ENCODE measurements around the gene PSKH1.

Gene PSKH1

GRCh38 chr16:67915831-67916723 lies 23.0 kb downstream of the PSKH1 start:
- Histone ChIP-seq H3K4me1 (ENCODE audit: control insufficient read depth, insufficient read depth, low read length) (peaks cover 32% of the 10 kb centered on the region), H3K27me3 (ENCODE audit: control insufficient read depth, insufficient read depth, low read length) (no peaks in the 10 kb centered on the region), H3K27ac (ENCODE audit: low read depth, low read length) (no peak overlapping the region), H3K36me3 (ENCODE audit: control insufficient read depth, insufficient read depth, low read length) (peaks cover 19% of the 10 kb centered on the region), H3K4me3 (ENCODE audit: low read depth, low read length) (no peak overlapping the region), H3K9me3 (ENCODE audit: control insufficient read depth, insufficient read depth, low read depth, low read length) (no peaks in the 10 kb centered on the region), H3K9ac (ENCODE audit: low read length) (peak overlapping the region; percentile 34)

- H3K9me3 ChIP-seq (ENCODE audit: control insufficient read depth, insufficient read depth, low read depth, low read length) = no peaks in the 10 kb centered on the region
- H3K4me1 ChIP-seq (ENCODE audit: control insufficient read depth, insufficient read depth, low read length) = peaks cover 32% of the 10 kb centered on the region
- H3K27ac ChIP-seq (ENCODE audit: low read depth, low read length) = peak overlapping the region; percentile 9; the same call in 1 of the 2 replicates
- H3K27me3 ChIP-seq (ENCODE audit: control insufficient read depth, insufficient read depth, low read length) = no peaks in the 10 kb centered on the region
- no peak overlapping the region for H3K4me3 ChIP-seq (ENCODE audit: low read depth, low read length)
- H3K9ac ChIP-seq (ENCODE audit: low read length) = no peak overlapping the region
- H3K36me3 ChIP-seq (ENCODE audit: control insufficient read depth, insufficient read depth, low read length) = peaks cover 13% of the 10 kb centered on the region
Measured at GRCh38 chr16:67917140-67917851, 24.2 kb downstream of the PSKH1 start.

GRCh38 chr16:67917852-67918236 lies 24.8 kb downstream of the PSKH1 start:
- Histone ChIP-seq H3K9me3 (ENCODE audit: control insufficient read depth, insufficient read depth, low read depth, low read length) (no peaks in the 10 kb centered on the region), H3K4me1 (ENCODE audit: control insufficient read depth, insufficient read depth, low read length) (peaks cover 32% of the 10 kb centered on the region), H3K36me3 (ENCODE audit: control insufficient read depth, insufficient read depth, low read length) (peaks cover 13% of the 10 kb centered on the region), H3K4me3 (ENCODE audit: low read depth, low read length) (no peak overlapping the region), H3K9ac (ENCODE audit: low read length) (no peak overlapping the region), H3K27me3 (ENCODE audit: control insufficient read depth, insufficient read depth, low read length) (no peaks in the 10 kb centered on the region), H3K27ac (ENCODE audit: low read depth, low read length) (peak overlapping the region; percentile 9; the same call in 1 of the 2 replicates)

- H3K27ac ChIP-seq (ENCODE audit: low read depth, low read length) = no peak overlapping the region
- no peaks in the 10 kb centered on the region for H3K9me3 ChIP-seq (ENCODE audit: control insufficient read depth, insufficient read depth, low read depth, low read length)
- H3K36me3 ChIP-seq (ENCODE audit: control insufficient read depth, insufficient read depth, low read length) = peaks cover 20% of the 10 kb centered on the region
- no peak overlapping the region for H3K4me3 ChIP-seq (ENCODE audit: low read depth, low read length)
- H3K4me1 ChIP-seq (ENCODE audit: control insufficient read depth, insufficient read depth, low read length) = peaks cover 30% of the 10 kb centered on the region
- peak overlapping the region; percentile 32 for H3K9ac ChIP-seq (ENCODE audit: low read length)
- no peaks in the 10 kb centered on the region for H3K27me3 ChIP-seq (ENCODE audit: control insufficient read depth, insufficient read depth, low read length)
Measured at GRCh38 chr16:67919622-67920221, 26.7 kb downstream of the PSKH1 start.

- H3K9ac ChIP-seq (ENCODE audit: low read length) = no peak overlapping the region
- no peak overlapping the region for H3K4me3 ChIP-seq (ENCODE audit: low read depth, low read length)
- H3K36me3 ChIP-seq (ENCODE audit: control insufficient read depth, insufficient read depth, low read length) = peaks cover 18% of the 10 kb centered on the region
- H3K4me1 ChIP-seq (ENCODE audit: control insufficient read depth, insufficient read depth, low read length) = peaks cover 17% of the 10 kb centered on the region
- H3K9me3 ChIP-seq (ENCODE audit: control insufficient read depth, insufficient read depth, low read depth, low read length) = no peaks in the 10 kb centered on the region
- no peak overlapping the region for H3K27ac ChIP-seq (ENCODE audit: low read depth, low read length)
- H3K27me3 ChIP-seq (ENCODE audit: control insufficient read depth, insufficient read depth, low read length) = no peaks in the 10 kb centered on the region
Measured at GRCh38 chr16:67922221-67922620, 29.2 kb downstream of the PSKH1 start.

GRCh38 chr16:67922740-67923139 lies 29.7 kb downstream of the PSKH1 start:
- H3K4me1 ChIP-seq (ENCODE audit: control insufficient read depth, insufficient read depth, low read length) = peaks cover 12% of the 10 kb centered on the region
- no peak overlapping the region for H3K27ac ChIP-seq (ENCODE audit: low read depth, low read length)
- H3K9me3 ChIP-seq (ENCODE audit: control insufficient read depth, insufficient read depth, low read depth, low read length) = no peaks in the 10 kb centered on the region
- no peaks in the 10 kb centered on the region for H3K27me3 ChIP-seq (ENCODE audit: control insufficient read depth, insufficient read depth, low read length)
- H3K9ac ChIP-seq (ENCODE audit: low read length) = no peak overlapping the region
- peaks cover 21% of the 10 kb centered on the region for H3K36me3 ChIP-seq (ENCODE audit: control insufficient read depth, insufficient read depth, low read length)
- H3K4me3 ChIP-seq (ENCODE audit: low read depth, low read length) = no peak overlapping the region

- peaks cover 11% of the 10 kb centered on the region for H3K4me1 ChIP-seq (ENCODE audit: control insufficient read depth, insufficient read depth, low read length)
- H3K27me3 ChIP-seq (ENCODE audit: control insufficient read depth, insufficient read depth, low read length) = no peaks in the 10 kb centered on the region
- H3K9ac ChIP-seq (ENCODE audit: low read length) = no peak overlapping the region
- H3K36me3 ChIP-seq (ENCODE audit: control insufficient read depth, insufficient read depth, low read length) = peaks cover 26% of the 10 kb centered on the region
- no peak overlapping the region for H3K27ac ChIP-seq (ENCODE audit: low read depth, low read length)
- H3K4me3 ChIP-seq (ENCODE audit: low read depth, low read length) = no peak overlapping the region
- H3K9me3 ChIP-seq (ENCODE audit: control insufficient read depth, insufficient read depth, low read depth, low read length) = no peaks in the 10 kb centered on the region
Measured at GRCh38 chr16:67923414-67924116, 30.5 kb downstream of the PSKH1 start.

GRCh38 chr16:67924140-67924906 lies 31.3 kb downstream of the PSKH1 start:
- Histone ChIP-seq H3K9me3 (ENCODE audit: control insufficient read depth, insufficient read depth, low read depth, low read length) (no peaks in the 10 kb centered on the region), H3K27me3 (ENCODE audit: control insufficient read depth, insufficient read depth, low read length) (no peaks in the 10 kb centered on the region), H3K9ac (ENCODE audit: low read length) (no peak overlapping the region), H3K36me3 (ENCODE audit: control insufficient read depth, insufficient read depth, low read length) (peaks cover 27% of the 10 kb centered on the region), H3K4me1 (ENCODE audit: control insufficient read depth, insufficient read depth, low read length) (peaks cover 11% of the 10 kb centered on the region), H3K27ac (ENCODE audit: low read depth, low read length) (no peak overlapping the region), H3K4me3 (ENCODE audit: low read depth, low read length) (no peak overlapping the region)

GRCh38 chr16:67926181-67926750 lies 33.2 kb downstream of the PSKH1 start:
- Histone ChIP-seq H3K4me1 (ENCODE audit: control insufficient read depth, insufficient read depth, low read length) (peaks cover 11% of the 10 kb centered on the region), H3K27ac (ENCODE audit: low read depth, low read length) (no peak overlapping the region), H3K4me3 (ENCODE audit: low read depth, low read length) (no peak overlapping the region), H3K36me3 (ENCODE audit: control insufficient read depth, insufficient read depth, low read length) (peaks cover 30% of the 10 kb centered on the region), H3K9me3 (ENCODE audit: control insufficient read depth, insufficient read depth, low read depth, low read length) (no peaks in the 10 kb centered on the region), H3K27me3 (ENCODE audit: control insufficient read depth, insufficient read depth, low read length) (no peaks in the 10 kb centered on the region), H3K9ac (ENCODE audit: low read length) (peak overlapping the region; percentile 35)

All from HUES6 (cell line).